UCSD-AML1 (cell line): ENCODE results near the gene RHBDD2.
A peak's percentile ranks its signal among the peaks of the same experiment; 100 is the strongest.
"Not testable (repeated sequence)": the region's sequence is repeated elsewhere in the genome, so short reads cannot be mapped to it uniquely, and the experiment has no call there.

ENCODE experiments used
- DNase-seq: peaks from one replicate; lab custom pipeline; 2025; ENCODE audit not compliant: unreplicated experiment; lab: John Stamatoyannopoulos, UW

Gene RHBDD2

DNA sequence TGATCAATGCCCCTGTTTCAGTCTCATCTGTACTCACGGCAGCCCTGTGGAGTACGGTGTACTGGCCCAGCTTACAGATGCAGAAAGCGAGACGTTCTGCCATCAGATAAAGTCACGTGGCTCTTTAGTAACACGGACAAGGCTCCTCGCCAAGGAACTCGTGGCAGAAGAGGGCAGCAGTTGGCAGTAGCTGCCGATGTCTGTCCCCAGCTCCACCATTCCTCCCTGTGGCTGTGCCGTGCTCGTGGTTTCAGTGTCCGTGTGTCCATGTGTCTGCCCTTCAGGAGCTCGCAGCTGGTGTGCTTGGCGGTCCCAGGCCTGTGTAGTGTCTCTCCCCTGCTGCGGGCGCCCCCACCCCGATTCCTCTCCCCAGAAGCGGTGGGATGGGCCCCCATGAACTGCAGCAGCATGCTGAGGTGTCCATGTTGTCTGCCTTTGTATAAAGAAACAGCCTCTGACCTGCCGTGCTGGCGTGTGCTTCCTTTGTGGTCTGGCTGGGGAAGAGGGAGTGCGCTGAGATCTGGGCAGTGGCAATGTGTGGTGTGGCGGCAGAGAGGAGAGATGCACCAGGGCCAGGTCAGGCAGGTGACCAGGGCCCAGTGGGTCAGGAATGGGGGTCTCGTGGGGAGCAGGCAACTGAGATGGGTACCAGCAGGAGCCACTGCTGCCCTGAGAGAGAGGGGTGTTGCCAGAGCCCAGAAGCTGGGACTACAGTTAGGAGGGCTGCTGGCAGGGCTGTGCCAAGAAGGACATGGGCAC is 9.8 kb downstream of the RHBDD2 start:
- DNase-seq = peak; percentile 11

DNA sequence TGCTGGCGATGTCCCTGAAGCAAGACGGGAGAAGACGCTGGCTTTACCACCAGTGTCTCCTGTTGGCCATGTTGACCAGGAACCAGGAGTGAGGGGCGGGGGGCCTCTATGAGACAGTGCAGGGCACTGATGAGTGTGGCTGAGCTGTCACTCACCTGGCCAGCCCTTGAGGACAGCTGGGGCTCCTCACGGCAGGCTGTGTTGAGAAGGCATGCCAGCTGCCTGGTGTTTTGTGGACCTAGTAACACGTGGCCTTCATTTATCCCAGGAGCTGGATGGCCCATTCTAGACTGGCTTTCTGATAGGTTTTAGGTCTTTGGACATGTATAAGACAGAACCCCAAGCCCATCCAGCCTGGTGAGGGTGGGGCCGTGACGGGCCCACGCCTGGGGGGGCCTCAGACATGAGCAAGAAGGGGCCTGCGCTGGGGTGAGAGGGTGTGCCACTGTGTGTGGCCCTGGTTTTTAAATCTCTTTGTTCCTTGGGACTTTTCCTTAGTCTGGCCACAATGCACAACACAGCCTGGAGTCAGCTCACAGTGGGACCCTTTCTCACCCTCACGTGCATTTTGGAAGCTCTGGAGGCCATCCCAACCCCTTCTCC is 10.5 kb downstream of the RHBDD2 start:
- DNase-seq = no peak

DNA sequence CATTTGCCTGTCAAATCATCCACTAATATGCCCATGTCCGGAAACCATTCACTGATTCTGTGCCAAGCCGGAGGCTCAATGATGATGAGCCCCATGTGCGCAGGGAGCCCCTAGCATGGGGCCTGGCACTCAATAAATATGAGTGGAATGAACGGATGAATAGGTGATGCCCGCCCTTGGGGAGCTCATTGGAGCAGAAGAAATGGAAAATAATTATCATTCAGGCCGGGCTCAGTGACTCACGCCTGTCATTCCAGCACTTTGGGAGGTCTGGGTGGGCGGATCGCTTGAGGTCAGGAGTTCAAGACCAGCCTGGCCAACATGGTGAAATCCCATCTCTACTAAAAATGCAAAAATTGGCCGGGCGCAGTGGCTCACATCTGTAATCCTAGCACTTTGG is 11.0 kb downstream of the RHBDD2 start:
- no peak for DNase-seq

DNA sequence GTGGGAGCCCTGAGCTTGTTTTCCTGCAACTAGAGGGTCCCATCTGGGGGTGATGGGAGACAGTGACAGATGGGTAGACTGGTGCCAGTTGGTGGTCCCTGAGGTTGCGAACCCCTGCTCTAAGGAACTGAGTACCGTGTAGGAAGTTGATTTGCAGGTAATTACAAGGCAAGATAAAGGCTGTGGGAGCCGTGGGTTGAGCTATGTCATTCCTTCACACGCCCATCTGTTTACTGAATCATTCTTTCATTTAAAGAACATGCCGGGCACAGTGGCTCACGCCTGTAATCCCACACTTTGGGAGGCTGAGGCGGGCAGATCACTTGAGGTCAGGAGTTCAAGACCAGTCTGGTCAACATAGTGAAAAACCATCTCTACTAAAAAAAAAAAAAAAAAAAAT is 12.4 kb downstream of the RHBDD2 start:
- not testable (repeated sequence) for DNase-seq

DNA sequence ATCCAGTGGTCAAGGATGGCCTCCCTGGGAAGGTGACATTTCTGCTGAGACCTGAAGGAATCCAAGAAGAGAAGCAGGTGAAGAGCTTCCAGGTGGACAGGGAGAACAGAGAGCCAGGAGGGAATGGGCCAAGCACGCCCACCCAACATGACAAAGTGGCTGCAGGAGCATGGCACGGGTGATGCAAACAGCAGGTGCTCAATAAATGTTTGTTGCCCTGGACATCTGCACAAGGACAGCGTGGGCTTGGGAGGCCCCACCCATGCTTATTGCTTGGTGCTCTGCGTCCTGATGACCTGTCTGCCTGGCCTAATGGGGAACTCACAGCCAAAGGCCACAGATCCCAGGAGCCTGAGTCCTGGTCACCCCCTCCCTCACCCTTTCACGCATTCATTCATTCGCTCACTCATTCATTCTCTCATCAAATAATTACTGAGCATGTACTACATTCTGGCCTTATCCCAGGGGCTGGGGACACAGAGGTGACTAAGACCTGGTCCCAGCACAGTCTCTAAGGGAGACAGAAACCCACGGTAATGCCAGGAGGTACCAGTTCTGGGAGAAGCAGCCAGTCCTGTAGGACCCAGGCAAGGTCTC is 13.1 kb downstream of the RHBDD2 start:
- DNase-seq = no peak

DNA sequence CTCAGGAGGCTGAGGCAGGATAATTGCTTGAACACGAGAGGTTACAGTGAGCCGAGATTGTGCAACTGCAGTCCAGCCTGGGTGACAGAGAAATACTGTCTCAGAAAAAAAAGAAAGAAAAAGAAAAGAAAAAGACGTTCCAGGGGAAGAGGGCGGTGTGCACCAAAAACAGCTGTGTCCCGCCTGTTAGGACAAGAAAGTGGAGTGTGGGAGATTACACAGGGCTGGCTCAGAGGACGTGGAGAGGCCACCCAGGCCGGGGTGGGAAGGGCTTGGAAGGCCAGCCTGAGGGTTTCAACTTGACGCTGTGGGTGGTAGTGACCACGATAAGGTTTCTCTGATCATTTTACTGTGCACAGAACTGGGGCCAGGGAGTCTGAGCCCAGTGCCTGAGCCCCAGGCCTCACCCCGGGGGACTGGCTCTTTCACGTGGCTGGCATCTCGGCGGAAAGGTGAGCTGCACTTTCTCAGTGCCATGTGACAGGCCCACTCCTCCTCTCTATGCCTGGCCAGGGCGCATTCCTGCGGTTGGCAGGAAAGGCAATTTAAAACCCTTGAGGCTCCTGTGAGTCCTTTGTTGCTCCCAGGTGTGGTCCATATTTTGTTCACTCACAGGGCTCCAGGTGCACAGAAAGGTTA is 13.9 kb downstream of the RHBDD2 start:
- DNase-seq = no peak

DNA sequence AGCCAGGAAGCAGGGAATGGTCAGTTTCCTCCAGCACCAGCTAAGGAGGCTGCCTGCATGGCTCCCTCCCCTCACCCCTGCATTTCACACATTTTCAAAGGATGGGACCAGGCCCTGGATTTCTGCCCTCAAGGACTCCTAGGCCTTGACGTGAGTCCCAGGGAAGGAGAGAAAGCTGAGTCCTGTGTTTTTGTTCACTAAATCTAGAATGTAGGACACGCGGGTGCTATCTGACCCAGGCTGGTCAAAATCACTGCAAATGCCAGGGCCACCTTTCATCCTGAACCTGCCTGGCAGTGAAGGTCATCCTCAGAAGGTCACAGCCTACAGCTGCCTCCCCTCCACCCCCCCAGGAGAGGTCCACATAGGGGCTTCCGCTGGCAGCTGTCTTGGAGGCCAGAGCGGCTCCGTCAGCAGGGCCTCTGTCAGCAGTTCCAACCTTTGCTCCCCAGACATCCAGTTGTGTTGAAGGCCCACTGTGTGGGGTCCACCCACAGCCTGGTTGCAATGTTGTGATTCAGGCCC is 18.0 kb downstream of the RHBDD2 start:
- DNase-seq = no peak

DNA sequence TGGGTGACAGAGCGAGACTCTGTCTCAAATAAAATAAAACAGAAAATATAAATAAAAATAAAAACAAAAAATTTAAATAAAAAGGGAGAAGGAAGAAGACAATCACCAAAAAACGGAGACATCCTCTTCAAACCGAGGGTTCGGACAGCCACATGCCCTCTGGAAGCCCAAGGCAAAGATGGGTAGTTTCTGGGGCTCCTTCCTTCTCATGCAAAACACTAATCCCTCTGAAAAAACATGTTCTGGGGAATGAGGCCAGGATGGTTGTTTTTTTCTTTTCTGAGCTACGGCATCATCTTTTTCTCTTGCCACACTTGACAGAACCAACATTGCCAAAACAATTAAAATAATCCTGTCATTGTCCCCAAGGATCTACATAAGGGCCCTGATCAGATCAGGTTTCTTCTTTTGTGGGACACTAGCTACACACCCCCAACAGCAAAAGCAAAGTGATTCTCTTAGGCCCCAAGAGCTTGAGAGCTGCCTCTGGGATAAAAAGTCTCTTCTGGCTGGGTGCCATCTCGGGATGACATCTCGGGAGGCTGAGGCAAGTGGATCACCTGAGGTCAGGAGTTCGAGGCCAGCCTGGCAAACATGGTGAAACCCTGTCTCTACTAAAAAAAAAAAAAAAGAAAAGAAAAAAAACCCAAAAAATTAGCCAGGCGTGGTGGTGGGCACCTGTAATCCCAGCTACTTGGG is 21.9 kb downstream of the RHBDD2 start:
- DNase-seq = no peak

DNA sequence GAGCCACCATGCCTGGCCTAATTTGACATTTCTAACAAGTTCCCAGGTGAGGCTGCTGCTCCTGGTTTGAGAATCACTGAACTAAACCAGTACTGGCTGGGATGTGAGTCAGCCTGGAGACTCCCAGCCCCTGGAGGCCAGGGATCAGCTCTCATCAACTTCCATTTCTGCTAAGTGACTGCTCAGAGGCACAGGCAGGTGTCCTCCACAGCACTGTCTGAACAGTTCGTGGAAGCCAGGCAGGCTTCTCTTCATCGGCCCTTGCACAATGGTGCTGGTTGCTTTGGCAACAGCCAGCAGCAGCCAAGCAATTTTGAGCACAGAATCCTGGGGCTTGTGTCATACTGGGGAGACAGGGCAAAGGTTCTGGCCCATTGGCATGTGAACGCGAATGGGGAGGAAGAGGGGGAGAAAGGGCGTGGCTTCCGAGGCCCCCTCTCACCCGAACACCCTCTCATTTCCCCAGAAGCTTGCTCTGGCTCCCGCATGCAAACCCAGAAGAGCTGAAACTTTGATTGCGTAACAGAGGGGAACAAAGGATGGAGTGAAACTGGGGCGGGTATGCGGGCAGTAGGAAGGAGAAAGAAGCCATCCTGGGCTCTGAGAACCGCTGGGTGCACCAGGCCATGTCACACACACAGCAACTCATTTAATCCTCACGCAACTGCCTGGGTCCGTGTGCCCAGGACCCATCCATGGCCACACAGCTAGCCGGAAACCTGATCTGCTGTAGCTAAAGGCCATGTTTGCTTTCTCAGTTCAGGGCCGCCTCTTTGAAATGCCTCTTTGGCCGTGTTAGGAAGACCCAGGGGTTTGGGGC is 27.2 kb downstream of the RHBDD2 start:
- DNase-seq = no peak

DNA sequence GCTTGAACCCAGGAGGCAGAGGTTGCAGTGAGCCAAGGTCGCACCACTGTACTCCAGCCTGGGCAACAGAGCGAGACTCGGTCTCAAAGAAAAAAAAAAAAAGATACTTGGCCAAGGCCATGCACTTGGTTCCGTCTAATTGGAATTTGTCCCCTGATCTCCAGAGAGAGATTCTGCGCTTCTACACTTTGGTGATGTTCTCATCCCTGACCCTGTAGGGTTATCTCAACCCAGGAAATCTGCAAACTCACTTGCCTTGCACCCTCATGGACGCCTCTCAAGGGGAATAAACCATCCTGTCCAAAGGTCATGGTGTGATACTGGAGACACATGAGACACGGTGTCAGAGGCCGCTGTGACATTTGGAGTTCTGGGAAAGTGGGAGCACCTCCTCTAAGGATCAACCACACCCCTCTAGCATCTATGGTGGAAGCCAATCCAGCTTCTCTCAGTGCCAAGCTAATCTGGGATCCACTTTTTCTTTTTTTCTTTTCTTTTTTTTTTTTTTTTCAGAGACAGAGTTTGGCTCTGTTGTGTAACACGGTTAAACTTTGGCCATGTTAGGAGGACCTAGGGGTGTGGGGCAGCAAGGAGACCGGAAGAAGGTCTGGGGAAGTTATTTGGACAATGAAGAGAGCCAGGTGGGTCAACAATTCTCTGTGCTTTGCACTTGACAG is 28.3 kb downstream of the RHBDD2 start:
- DNase-seq = no peak

DNA sequence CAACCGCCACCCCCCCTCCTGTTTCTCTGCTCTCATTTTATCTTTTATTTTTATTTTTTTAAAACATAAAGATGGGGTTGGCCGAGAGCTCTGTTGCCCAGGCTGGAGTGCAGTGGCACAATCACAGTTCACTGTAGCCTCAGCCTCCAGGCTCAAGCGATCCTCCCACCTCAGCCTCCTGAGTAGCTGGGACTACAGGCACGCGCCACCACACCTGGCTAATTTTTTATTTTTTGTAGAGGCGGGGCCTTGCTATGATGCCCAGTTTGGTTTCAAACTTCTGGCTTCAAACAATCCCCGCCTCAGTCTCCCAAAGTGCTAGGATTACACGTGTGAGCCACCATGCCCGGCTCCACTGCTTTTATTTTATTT is 28.8 kb downstream of the RHBDD2 start:
- DNase-seq = not testable (repeated sequence)

DNA sequence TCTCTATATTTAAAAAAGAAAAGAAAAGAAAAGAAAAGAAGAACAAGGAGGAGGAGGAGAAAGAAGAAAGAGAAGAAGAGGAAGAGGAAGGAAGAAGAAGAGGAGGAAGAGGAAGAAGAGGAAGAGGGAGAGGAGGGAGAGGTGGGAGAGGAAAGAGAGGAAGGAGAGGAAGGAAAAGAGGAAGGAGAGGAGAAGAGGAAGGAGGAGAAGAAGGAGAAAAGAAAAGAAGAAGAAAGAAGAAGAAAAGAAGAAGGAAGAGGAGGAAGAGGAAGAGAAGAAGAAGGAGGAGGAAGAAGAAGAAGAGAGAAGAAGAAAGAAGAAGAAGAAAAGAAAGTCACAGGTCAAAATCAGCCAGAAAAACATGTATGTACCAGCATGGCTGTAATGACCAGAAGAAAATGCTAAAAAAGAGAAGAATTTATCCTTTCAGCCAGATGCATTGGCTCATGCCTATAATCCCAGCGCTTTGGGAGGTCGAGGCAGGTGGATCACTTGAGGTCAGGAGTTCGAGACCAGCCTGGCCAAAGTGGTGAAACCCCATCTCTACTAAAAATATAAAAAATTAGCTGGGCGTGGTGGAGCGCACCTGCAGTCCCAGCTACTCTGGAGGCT is 30.8 kb downstream of the RHBDD2 start:
- no peak for DNase-seq

DNA sequence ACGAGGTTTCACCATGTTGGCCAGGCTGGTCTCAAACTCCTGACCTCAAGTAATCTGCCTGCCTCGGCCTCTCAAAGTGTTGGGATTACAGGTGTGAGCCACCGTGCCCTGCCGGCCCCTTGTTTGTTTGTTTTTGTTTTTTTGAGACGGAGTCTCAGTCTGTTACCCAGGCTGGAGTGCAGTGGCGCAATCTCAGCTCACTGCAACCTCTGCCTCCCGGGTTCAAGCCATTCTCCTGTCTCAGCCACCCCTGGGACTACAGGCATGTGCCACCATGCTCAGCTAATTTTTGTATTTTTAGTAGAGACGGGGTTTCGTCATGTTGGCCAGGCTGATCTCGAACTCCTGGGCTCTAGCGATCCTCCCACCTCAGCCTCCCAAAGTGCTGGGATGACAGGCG is 32.4 kb downstream of the RHBDD2 start:
- DNase-seq = not testable (repeated sequence)

DNA sequence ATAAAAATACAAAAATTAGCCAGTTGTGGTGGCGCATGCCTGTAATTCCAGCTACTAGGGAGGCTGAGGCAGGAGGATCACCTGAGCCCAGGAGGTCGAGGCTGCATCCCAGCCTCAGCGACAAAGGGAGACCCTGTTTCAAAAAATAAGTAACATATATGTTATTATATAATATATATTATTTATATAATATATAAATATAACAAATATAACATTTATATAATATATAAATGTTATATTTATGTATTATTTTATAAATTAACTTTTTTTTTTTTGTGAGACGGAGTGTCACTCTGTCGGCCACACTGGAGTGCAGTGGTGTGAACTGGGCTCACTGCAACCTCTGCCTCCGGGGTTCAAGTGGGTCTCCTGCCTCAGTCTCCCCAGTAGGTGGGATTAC is 34.6 kb downstream of the RHBDD2 start:
- DNase-seq = no peak

DNA sequence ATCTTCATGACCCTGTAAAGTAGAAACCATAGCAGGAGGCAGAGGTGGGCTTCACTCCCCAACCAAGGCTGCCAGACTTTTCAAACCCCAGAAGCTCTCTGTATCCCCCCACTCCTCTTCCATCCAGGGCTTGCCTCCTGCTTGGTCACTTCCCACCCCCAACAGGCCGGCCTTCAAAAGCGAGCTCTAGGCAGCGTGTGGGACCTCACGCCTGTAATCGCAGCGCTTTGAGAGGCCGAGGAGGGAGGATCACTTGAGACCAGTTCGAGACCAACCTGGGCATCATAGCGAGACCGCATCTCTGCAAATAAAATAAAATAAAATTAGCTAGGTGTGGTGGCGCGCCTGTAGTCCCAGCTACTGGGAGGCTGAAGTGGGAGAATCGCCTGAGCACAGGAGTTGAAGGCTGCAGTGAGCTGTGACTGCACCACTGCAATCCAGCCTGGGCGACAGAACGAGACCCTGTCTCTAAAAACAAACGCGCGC is 35.4 kb downstream of the RHBDD2 start:
- no peak for DNase-seq

DNA sequence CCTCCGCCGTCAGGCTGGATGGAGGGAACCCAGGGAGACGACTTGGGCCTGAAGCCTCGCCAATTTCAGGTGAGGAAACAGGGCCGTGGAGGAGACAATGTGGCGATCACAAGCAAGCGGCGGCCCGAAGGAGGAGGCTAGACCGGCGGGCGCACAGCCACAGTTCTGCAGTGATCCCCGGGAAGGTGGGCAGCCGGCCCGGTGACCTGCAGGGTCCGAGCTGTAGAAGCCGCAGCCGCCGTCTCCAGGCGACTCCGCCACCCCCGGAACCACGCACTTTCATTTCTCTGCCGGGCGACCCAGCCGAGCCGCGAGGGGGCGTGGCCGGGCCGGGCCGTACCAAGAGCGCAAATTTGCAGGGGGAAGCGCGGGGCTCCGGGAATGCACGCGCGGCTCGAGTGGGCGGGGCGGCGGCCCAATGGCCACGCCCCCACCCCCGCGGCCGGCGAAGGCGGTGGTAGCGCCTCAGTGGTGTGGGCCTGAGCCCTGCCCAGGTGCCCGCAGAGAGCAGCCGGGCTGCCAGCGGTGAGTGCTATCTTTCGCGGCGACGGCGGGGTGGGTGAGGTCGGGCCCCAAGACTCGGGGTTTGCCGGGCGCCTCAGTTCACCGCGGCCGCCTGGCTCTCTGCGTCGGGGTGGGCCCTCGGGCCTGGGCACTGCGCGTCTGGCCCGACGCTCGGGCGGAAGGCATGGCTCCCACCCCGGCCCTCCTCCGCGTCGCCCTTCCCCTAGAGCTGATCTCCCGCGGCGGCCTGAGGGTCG is 36.0 kb downstream of the RHBDD2 start, which contains the start of gene POR:
Gene POR, plus strand, starts transcription at position 501 of the 761 bp plus-strand sequence. CDS start 38,847 bp downstream, outside the sequence.
- peak; percentile 87 for DNase-seq

DNA sequence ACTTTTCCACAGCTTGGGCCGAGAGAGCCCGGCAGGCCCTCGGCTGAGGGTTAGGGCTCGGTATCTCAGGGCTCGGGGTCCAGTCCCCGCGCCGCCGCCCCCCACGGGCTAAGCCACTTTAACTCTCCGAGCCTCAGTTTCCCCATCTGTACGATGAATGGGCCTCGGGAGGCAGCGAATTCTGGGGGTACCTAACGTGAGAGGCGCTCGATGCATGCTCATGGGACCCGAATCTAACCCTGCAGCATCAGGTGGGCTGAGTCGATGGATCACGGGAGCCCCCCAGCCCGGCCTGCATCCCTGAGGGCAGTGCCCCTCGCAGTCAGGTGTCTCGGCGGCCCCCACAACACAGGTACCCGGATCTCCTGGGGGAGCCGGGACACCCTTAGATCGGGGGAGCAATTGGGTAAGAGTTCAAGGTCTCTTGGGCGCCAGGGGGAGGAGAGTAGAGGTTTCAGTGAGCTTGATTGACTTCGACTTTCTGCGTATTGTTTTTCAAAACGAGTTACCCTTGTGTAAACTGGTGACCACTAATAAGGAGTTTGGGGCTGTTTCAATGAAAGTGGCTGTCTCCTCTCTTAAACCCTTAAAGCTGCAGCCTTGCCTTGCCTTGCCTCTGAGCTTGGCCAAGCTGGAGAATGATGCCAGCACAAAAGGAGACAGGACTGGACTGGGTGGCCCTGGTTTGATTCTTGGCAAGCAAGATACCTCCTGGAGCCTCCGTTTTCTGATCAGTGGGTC is 36.8 kb downstream of the RHBDD2 start:
- DNase-seq = no peak

DNA sequence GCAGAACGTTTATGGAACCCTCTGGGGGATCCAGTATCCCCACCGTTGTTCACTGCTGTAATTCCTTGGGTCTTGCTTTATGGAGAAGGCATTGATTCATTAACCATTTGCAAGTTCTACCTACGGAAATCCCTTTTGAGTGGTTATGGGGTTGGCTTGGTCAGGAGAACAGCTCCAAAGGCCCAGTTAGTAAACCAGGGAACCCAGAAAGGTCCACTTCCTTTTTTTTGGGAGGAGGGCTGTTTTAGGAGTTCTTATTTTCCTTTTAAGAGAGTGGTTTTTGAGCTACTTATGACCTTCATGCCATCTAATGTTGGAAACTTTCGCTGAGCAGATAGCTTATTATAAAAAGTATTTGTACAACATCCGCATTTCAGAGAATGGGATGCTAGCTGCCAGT is 37.4 kb downstream of the RHBDD2 start:
- DNase-seq = no peak
